DND-41 (cell line): Measurements from ENCODE around the gene APOC1.

Experiments used
- ATAC-seq: fragments of 200-7000 bp; cut with Tn5 transposase; 3 replicates; pipeline ENCODE4 v1.9.1; 2021; ENCODE audit warnings: low read depth; ENCODE audit not compliant: insufficient read depth
- DNase-seq: peaks from one replicate; pipeline ENCODE4 v3.0.0-alpha.2; 2020
- H2AFZ ChIP-seq: 2 replicates; pipeline ENCODE4 v1.6.0; 2012; ENCODE audit warnings: low read depth, low read length
- H3K27ac ChIP-seq: 2 replicates; pipeline ENCODE4 v1.5.1; 2012; ENCODE audit warnings: low read length, inconsistent platforms
- H3K27me3 ChIP-seq: fragments of 200-600 bp; sonication (generic); 2 replicates; pipeline ENCODE4 v1.6.0; 2012; ENCODE audit warnings: low read length, mild to moderate bottlenecking, inconsistent platforms; ENCODE audit not compliant: insufficient read depth, poor library complexity
- H3K36me3 ChIP-seq: 2 replicates; pipeline ENCODE4 v1.5.1; 2012; ENCODE audit warnings: low read length, inconsistent platforms; ENCODE audit not compliant: insufficient read depth
- H3K4me1 ChIP-seq: 2 replicates; pipeline ENCODE4 v1.5.1; 2012; ENCODE audit warnings: mild to moderate bottlenecking, low read length; ENCODE audit not compliant: insufficient read depth
- H3K4me2 ChIP-seq: 2 replicates; pipeline ENCODE4 v1.6.0; 2012; ENCODE audit warnings: mild to moderate bottlenecking, moderate library complexity, low read length, inconsistent platforms; ENCODE audit not compliant: insufficient read depth
- H3K4me3 ChIP-seq, 2 experiments: fragments of 200-600 bp in 1 of 2; shearing (Covaris generic) in 1 of 2; 2 replicates each; pipeline ENCODE4 v1.5.1; 2012 to 2016; ENCODE audit warnings: inconsistent platforms in 2 of 2, low read length in 2 of 2, mild to moderate bottlenecking in 2 of 2, low read depth in 1 of 2, moderate library complexity in 1 of 2
- H3K79me2 ChIP-seq: 2 replicates; pipeline ENCODE4 v1.6.0; 2012; ENCODE audit warnings: low read length, inconsistent platforms; ENCODE audit not compliant: insufficient read depth
- H3K9ac ChIP-seq: 2 replicates; pipeline ENCODE4 v1.6.0; 2012; ENCODE audit warnings: low read depth, mild to moderate bottlenecking, inconsistent platforms, low read length, moderate library complexity
- H3K9me3 ChIP-seq: 2 replicates; pipeline ENCODE4 v1.5.1; 2012; ENCODE audit warnings: low read length, moderate library complexity, mild to moderate bottlenecking, inconsistent platforms; ENCODE audit not compliant: insufficient read depth, severe bottlenecking
- H4K20me1 ChIP-seq: 2 replicates; pipeline ENCODE4 v1.6.0; 2012; ENCODE audit warnings: low read length; ENCODE audit not compliant: insufficient read depth
- EZH2 ChIP-seq: IDR thresholded peaks from 3 replicates; pipeline ENCODE4 v1.6.1; 2012; ENCODE audit warnings: borderline replicate concordance, low read depth, mild to moderate bottlenecking, moderate library complexity, low read length, inconsistent platforms; ENCODE audit not compliant: severe bottlenecking
- TF ChIP-seq, protein P1 (sequence below): IDR thresholded peaks from 2 replicates; pipeline ENCODE4 v1.5.1; 2012; ENCODE audit warnings: borderline replicate concordance, low read length, moderate library complexity, mild to moderate bottlenecking; ENCODE audit not compliant: poor library complexity, severe bottlenecking; ENCODE audit errors: extremely low read depth

Gene APOC1

DNA sequence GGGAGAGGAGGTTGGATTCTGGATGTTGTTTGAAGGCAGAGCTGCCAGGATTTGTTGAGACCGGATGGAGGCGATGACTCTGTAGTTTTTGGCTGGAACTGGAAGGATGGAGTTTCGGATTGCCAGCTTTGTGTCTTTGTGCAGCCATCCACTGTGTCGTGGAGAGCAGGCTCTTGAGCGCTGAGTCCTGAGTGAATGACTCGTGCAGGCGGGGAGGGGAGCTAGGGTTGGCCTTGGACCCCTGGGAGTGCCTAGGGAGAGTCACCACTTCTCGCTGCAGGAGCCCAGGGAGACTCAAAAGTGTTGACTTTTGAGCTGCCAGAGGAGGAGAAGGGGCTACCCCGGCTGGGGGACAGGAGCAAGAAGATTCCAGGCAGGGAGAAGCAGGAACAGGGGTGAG is 19.5 kb upstream of the APOC1 start:
- no peak overlapping the region for H3K27ac ChIP-seq
- no peak overlapping the region for H3K9ac ChIP-seq
- no peak for ATAC-seq
- H3K4me2 ChIP-seq = no peak overlapping the region
- H2AFZ ChIP-seq = no peak overlapping the region
- TF ChIP-seq, protein P1, sequence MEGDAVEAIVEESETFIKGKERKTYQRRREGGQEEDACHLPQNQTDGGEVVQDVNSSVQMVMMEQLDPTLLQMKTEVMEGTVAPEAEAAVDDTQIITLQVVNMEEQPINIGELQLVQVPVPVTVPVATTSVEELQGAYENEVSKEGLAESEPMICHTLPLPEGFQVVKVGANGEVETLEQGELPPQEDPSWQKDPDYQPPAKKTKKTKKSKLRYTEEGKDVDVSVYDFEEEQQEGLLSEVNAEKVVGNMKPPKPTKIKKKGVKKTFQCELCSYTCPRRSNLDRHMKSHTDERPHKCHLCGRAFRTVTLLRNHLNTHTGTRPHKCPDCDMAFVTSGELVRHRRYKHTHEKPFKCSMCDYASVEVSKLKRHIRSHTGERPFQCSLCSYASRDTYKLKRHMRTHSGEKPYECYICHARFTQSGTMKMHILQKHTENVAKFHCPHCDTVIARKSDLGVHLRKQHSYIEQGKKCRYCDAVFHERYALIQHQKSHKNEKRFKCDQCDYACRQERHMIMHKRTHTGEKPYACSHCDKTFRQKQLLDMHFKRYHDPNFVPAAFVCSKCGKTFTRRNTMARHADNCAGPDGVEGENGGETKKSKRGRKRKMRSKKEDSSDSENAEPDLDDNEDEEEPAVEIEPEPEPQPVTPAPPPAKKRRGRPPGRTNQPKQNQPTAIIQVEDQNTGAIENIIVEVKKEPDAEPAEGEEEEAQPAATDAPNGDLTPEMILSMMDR = no peak
- no peak for TF ChIP-seq EZH2
- H3K36me3 ChIP-seq = peaks cover 72% of the 10 kb centered on the region
- H3K27me3 ChIP-seq = no peaks in the 10 kb centered on the region
- no peaks in the 10 kb centered on the region for H3K9me3 ChIP-seq
- H3K79me2 ChIP-seq = peaks cover 44% of the 10 kb centered on the region
- H3K4me3 ChIP-seq = no peak overlapping the region
- DNase-seq = no peak
- H4K20me1 ChIP-seq = peaks cover 52% of the 10 kb centered on the region
- H3K4me1 ChIP-seq = peaks cover 25% of the 10 kb centered on the region

DNA sequence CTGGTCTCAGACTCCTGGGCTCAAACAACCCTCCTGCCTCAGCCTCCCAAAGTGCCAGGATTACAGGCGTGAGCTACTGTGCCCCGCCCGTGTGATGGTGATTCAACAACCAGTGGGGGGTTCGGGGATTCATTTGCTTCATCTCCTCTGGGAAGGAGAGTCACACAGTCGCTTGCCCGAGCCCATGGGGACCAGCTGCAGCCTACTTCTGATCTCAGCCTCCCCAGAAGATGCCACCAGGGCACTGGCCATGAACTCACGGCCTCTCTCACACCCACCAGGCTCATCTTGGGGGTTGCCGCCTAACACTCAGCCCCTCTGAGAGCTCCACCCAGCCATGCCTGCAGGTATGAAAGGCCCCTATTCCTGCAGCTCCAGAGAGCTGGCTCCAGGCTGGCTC is 16.6 kb upstream of the APOC1 start:
- H3K27me3 ChIP-seq = no peaks in the 10 kb centered on the region
- H3K27ac ChIP-seq = no peak overlapping the region
- no peaks in the 10 kb centered on the region for H3K9me3 ChIP-seq
- H3K9ac ChIP-seq = no peak overlapping the region
- peaks cover 83% of the 10 kb centered on the region for H3K36me3 ChIP-seq
- peaks cover 52% of the 10 kb centered on the region; the same call in 1 of the 2 replicates for H4K20me1 ChIP-seq
- H2AFZ ChIP-seq = no peak overlapping the region
- H3K4me2 ChIP-seq = no peak overlapping the region
- TF ChIP-seq EZH2 = no peak
- TF ChIP-seq, protein P1 = no peak
- ATAC-seq (no peak), DNase-seq (no peak)
- H3K79me2 ChIP-seq = peaks cover 27% of the 10 kb centered on the region
- no peak overlapping the region for H3K4me3 ChIP-seq
- peaks cover 8% of the 10 kb centered on the region for H3K4me1 ChIP-seq

DNA sequence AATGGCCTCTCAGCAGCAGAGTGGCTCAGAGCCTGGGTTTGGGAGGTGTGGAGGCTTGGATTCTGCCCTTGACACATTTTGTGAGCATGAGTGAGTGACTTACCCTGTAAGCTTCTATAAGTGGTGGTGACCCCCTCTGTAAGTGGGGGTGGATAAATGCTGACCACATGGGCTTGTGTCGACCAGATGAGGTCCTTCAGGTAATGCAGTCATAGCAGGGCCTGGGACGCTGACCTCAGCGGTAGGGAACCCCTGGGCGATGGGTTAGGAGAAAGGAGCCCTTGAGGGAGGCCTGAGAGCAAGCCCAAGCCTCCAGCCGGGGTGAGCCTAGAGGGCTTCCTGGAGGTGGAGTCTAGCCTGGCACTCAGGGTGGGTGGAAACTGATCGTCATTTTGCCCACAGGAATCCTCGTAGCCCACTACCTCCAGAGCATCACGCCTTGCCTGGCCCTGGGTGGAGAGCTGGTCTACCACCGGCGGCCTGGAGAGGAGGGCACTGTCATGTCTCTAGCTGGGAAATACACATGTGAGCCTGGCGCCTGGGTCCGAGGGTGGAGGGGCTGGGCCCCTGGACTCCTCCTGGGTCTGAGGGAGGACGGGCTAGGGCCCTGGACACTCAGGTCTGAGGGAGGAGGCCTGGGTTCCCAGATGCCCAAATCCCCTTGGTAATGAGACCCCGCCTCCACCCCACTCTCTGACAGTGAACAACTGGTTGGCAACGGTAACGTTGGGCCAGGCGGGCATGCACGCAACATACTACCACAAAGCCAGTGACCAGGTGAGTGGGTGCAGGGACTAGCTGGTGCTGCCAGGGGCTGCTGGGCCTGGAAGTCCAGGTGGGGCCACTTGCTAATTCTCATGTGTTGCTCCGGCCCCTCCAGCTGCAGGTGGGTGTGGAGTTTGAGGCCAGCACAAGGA is 13.8 kb upstream of the APOC1 start:
- DNase-seq = no peak
- Histone ChIP-seq H3K27me3 (no peaks in the 10 kb centered on the region), H3K79me2 (peaks cover 5% of the 10 kb centered on the region; the same call in 1 of the 2 replicates), H3K27ac (no peak overlapping the region), H3K9me3 (no peaks in the 10 kb centered on the region), H2AFZ (no peak overlapping the region), H3K9ac (no peak overlapping the region), H4K20me1 (peaks cover 47% of the 10 kb centered on the region), H3K36me3 (peaks cover 68% of the 10 kb centered on the region), H3K4me2 (no peak overlapping the region), H3K4me3 (no peak overlapping the region), H3K4me1 (no peaks in the 10 kb centered on the region)
- no peak for TF ChIP-seq EZH2
- TF ChIP-seq, protein P1 = no peak
- ATAC-seq = no peak

DNA sequence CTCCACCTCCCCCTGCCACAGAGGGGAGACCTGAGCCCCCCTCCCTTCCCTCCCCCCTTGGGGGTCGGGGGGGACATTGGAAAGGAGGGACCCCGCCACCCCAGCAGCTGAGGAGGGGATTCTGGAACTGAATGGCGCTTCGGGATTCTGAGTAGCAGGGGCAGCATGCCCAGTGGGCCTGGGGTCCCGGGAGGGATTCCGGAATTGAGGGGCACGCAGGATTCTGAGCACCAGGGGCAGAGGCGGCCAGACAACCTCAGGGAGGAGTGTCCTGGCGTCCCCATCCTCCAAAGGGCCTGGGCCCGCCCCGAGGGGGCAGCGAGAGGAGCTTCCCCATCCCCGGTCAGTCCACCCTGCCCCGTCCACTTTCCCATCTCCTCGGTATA is 11.2 kb upstream of the APOC1 start:
- H3K36me3 ChIP-seq = peaks cover 42% of the 10 kb centered on the region
- ATAC-seq = no peak
- TF ChIP-seq, protein P1 = no peak

More for the DNA sequence above, 11.2 kb upstream of the APOC1 start:
- no peak overlapping the region for H3K27ac ChIP-seq
- no peak overlapping the region for H3K9ac ChIP-seq
- no peak for DNase-seq
- H4K20me1 ChIP-seq = peaks cover 25% of the 10 kb centered on the region
- H3K4me1 ChIP-seq = no peaks in the 10 kb centered on the region
- no peak overlapping the region for H3K4me3 ChIP-seq
- no peaks in the 10 kb centered on the region for H3K9me3 ChIP-seq
- H3K27me3 ChIP-seq = no peaks in the 10 kb centered on the region
- H2AFZ ChIP-seq = no peak overlapping the region
- H3K79me2 ChIP-seq = no peaks in the 10 kb centered on the region
- no peak overlapping the region for H3K4me2 ChIP-seq
